ENCODE data around the gene EMILIN2.

- TF ChIP-seq EP300 (IDR thresholded peaks at IDR 0.05) (no peak), CTCF (IDR thresholded peaks at IDR 0.05) (no peak), POLR2A (IDR thresholded peaks at IDR 0.05) (no peak), POLR2AphosphoS5 (IDR thresholded peaks at IDR 0.05) (no peak)
Measured at GRCh38 chr18:2880473-2880872, 33.7 kb downstream of the EMILIN2 start.
